ENCODE data around the gene ZNF230. TPM values are rescaled to one million over a fixed set of nuclear protein-coding genes. Genes with fewer than 3 reads are reported as not detected.
A peak's percentile ranks its signal among the peaks of the same experiment; 100 is the strongest.

ZNF230 gene
- total and polyA plus RNA-seq, 8 donors, result 0.79 to 2.9 (median 2.0) TPM

DNA sequence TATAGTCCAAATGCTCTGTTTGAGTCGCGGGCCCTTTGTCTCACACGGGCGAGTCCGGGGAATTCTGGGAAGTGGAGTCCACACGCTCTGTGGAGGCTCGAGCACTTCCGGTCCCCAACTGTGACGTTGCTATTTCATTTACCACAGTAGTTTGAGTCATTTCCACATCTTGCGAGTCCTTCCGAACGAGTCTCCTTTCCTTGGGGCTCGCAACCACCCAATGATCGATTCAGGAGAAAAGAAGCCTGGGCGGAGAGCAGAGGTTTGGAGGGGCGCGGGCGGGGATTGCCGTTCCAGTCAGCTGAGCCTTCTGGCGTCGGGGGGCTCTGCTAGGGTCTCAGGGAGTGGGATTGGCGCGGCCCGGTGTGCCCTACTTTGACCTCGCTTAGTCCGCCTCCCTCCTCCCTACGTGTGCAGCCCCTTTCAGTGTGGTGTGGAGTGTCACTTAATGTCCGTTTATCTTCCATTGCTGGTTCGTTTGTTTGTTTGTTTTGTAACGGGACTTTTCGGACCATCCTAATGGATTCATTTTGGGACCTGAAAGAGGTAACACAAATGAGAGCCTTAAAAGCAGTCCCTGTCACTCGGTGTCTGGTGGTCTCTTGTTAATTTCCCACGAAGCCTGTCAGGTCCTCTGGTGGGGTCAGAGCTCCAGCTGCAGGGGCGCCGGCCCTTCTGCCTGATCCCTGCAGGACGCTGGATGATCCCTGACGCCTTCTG, 22.6 kb downstream of the ZNF230 start, which contains the start of gene ZNF222:
TSS of gene ZNF222 (plus strand) at position 163 of the 720 bp plus-strand sequence. CDS start at position 221, 58 bp downstream.
- intact Hi-C loops (cut with DNase I), result no loop called here

GRCh38 chr19:44026622-44027021, 23.9 kb downstream of the ZNF230 start:
- no peak for TF ChIP-seq CTCF (IDR thresholded peaks at IDR 0.05)
- DNase-seq, result no peak
- Histone ChIP-seq H3K27ac (no peak overlapping the region), H3K4me3 (no peak overlapping the region), H3K4me1 (peaks cover 0 to 8% (median 0%) of the 10 kb centered on the region in 3 donors), H3K36me3 (peaks cover 0 to 46% (median 17%) of the 10 kb centered on the region in 3 donors), H3K9me3 (peaks cover 0 to 5% (median 0%) of the 10 kb centered on the region in 4 donors), H3K27me3 (no peaks in the 10 kb centered on the region)
- no peak for FAIRE-seq
- WGBS, 2 donors, result 96 to 98% methylated on average over 6 of the region's 6 CpGs
- no peak for ATAC-seq
- intact Hi-C loops (cut with DNase I), result no loop called here

More for the DNA sequence above, 22.6 kb downstream of the ZNF230 start, which contains the start of gene ZNF222:
- FAIRE-seq (peak; percentile 57), ATAC-seq (peak; percentile 100), DNase-seq (peak; percentile 72 to 90 (median 78))
- Histone ChIP-seq H3K9me3 (peaks cover 0 to 5% (median 0%) of the 10 kb centered on the region in 4 donors), H3K4me3 (peak within 1 kb of the TSS; percentile 49 to 81 (median 58)), H3K4me1 (peaks cover 0 to 8% (median 0%) of the 10 kb centered on the region in 3 donors), H3K27me3 (no peaks in the 10 kb centered on the region), H3K27ac (no peak within 1 kb of the TSS), H3K36me3 (peaks cover 0 to 35% (median 7%) of the 10 kb centered on the region in 3 donors)
- WGBS, 2 donors, result 1% methylated on average over 37 of the region's 37 CpGs
- no peak for TF ChIP-seq CTCF (IDR thresholded peaks at IDR 0.05)

- no peaks in the 10 kb centered on the region for H3K27me3 ChIP-seq
- FAIRE-seq (no peak), ATAC-seq (no peak), DNase-seq (no peak)
- WGBS, 2 donors, result 83% methylated on average over 1 of the region's 1 CpG
- peaks cover 0 to 10% (median 4%) of the 10 kb centered on the region in 4 donors for H3K9me3 ChIP-seq
- TF ChIP-seq CTCF (IDR thresholded peaks at IDR 0.05), result no peak
- peaks cover 0 to 52% (median 17%) of the 10 kb centered on the region in 3 donors for H3K36me3 ChIP-seq
- no peak overlapping the region for H3K27ac ChIP-seq
- no peak overlapping the region for H3K4me3 ChIP-seq
- intact Hi-C loops (cut with DNase I), result no loop called here
- no peaks in the 10 kb centered on the region for H3K4me1 ChIP-seq
Measured at GRCh38 chr19:44032001-44032610, 29.3 kb downstream of the ZNF230 start.

DNA sequence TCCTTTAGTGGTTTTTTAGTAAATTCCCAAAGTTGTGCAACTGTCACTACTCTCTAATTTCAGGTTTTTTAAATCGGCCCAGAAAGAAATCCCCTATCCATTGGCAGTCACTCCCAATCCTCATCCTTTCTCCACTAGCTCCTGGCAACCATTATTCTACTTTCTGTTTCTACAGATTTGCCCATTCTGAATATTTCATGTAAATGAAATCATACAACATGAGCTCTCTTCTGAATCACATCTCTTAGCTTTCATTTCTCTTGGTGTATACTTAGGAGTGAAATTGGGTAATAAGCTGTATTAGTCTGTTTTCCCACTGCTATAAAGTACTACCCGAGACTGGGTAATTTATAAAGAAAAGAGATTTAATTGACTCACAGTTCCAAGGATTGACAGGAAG, 39.4 kb downstream of the ZNF230 start:
- no peak for DNase-seq
- Histone ChIP-seq H3K27me3 (no peaks in the 10 kb centered on the region), H3K36me3 (no peaks in the 10 kb centered on the region), H3K9me3 (no peaks in the 10 kb centered on the region), H3K4me3 (no peak overlapping the region), H3K27ac (no peak overlapping the region), H3K4me1 (no peaks in the 10 kb centered on the region)
- FAIRE-seq, result no peak
- 40 to 49% methylated on average over 2 of the region's 2 CpGs for WGBS, 2 donors
- intact Hi-C loops (cut with DNase I), result no loop called here
- no peak for TF ChIP-seq CTCF (IDR thresholded peaks at IDR 0.05)
- no peak for ATAC-seq
